ENCODE data around the gene SPACA4.
"Not testable (repeated sequence)": the region's sequence is repeated elsewhere in the genome, so short reads cannot be mapped to it uniquely, and the experiment has no call there.

SPACA4 gene

GRCh38 chr19:48618916-48619691 lies 12.6 kb downstream of the SPACA4 start, which contains the start of the genes RPL18 and SPHK2:
TSS of gene RPL18 (minus strand) at chr19:48619178. CDS start at chr19:48619143, 35 bp downstream.
TSS of gene SPHK2 (plus strand) at chr19:48619506. CDS start at chr19:48620515, 1,009 bp downstream.
- DNase-seq (ENCODE audit: low read depth in 2 of 2): peak; percentile 90 to 94

GRCh38 chr19:48619692-48620585 lies 13.4 kb downstream of the SPACA4 start:
- no peak for DNase-seq (ENCODE audit: low read depth in 2 of 2)

GRCh38 chr19:48623556-48624066 lies 17.1 kb downstream of the SPACA4 start:
- no peak for DNase-seq (ENCODE audit: low read depth in 2 of 2)

GRCh38 chr19:48624067-48624594 lies 17.6 kb downstream of the SPACA4 start:
- peak; percentile 94 to 98 for DNase-seq (ENCODE audit: low read depth in 2 of 2)

- DNase-seq (ENCODE audit: low read depth in 2 of 2): no peak
These were observed 18.5 kb downstream of the SPACA4 start for GRCh38 chr19:48624791-48625723.

- no peak for DNase-seq (ENCODE audit: low read depth in 2 of 2)
These were observed 19.4 kb downstream of the SPACA4 start for GRCh38 chr19:48625891-48626327.

- no peak for DNase-seq (ENCODE audit: low read depth in 2 of 2)
These were observed 20.8 kb downstream of the SPACA4 start for GRCh38 chr19:48627201-48627864.

- DNase-seq (ENCODE audit: low read depth in 2 of 2): no peak
These were observed 21.3 kb downstream of the SPACA4 start for GRCh38 chr19:48627865-48628314.

GRCh38 chr19:48628486-48629296 lies 22.1 kb downstream of the SPACA4 start:
- DNase-seq (ENCODE audit: low read depth in 2 of 2): no peak

- DNase-seq (ENCODE audit: low read depth in 2 of 2): no peak
These were observed 22.7 kb downstream of the SPACA4 start for GRCh38 chr19:48629297-48629598.

- no peak for DNase-seq (ENCODE audit: low read depth in 2 of 2)
These were observed 23.2 kb downstream of the SPACA4 start for GRCh38 chr19:48629599-48630295.

GRCh38 chr19:48630296-48631063 lies 23.9 kb downstream of the SPACA4 start:
- no peak for DNase-seq (ENCODE audit: low read depth in 2 of 2)

- DNase-seq (ENCODE audit: low read depth in 2 of 2): no peak
These were observed 24.7 kb downstream of the SPACA4 start for GRCh38 chr19:48631225-48631624.

- DNase-seq (ENCODE audit: low read depth in 2 of 2): not testable (repeated sequence)
These were observed 25.7 kb downstream of the SPACA4 start for GRCh38 chr19:48632286-48632685.

GRCh38 chr19:48632692-48633147 lies 26.2 kb downstream of the SPACA4 start:
- no peak for DNase-seq (ENCODE audit: low read depth in 2 of 2)

GRCh38 chr19:48633148-48634035 lies 26.9 kb downstream of the SPACA4 start:
- DNase-seq (ENCODE audit: low read depth in 2 of 2): no peak

GRCh38 chr19:48634036-48634342 lies 27.4 kb downstream of the SPACA4 start:
- DNase-seq (ENCODE audit: low read depth in 2 of 2): no peak
